Stimulated activated CD4-positive, alpha-beta T cell treated with anti-CD3 and anti-CD28 coated beads, Interleukin-15, amount 100 ng/mL, for 1 hour (primary cell): ENCODE data around the gene ADGRV1.

Experiments
- DNase-seq, 2 donors: peaks; one replicate each; pipeline ENCODE4 v3.0.0-alpha.2; 2020; ENCODE audit warnings: low read depth in 1 of 2, low spot score in 1 of 2

The ADGRV1 gene

DNA sequence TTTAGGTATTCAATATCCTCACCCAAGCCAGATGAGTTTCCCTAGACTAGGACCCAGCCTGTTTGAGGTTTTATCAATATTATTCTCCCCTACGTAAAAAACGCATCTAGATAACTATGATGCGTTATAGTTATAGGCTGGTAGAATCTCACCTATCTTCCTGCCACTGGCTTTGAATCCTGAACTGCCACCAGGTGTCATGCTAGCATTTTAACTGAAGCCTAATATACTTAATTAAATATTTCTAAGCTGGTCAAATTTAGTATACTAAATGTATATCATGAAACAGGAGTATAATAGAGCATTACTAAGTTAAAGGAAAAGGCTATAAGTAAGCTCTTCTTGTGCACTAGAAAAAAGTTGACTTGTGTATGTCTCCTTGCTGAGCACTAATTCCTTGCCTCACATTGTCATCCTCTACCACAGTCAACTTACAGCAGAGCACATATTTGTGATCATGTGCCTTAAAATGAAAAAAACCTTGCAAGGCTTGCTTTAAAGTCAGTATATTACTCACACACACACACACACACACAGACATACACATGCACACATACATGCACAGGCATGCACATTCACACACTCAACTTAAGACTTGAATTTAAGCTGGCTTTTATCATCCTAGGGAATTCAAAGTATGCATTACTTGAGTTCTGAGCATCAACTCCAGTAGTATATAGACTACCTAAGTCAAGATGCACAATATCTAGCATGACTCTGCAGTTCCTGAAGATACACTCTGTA is 303.4 kb downstream of the ADGRV1 start:
- DNase-seq: no peak

DNA sequence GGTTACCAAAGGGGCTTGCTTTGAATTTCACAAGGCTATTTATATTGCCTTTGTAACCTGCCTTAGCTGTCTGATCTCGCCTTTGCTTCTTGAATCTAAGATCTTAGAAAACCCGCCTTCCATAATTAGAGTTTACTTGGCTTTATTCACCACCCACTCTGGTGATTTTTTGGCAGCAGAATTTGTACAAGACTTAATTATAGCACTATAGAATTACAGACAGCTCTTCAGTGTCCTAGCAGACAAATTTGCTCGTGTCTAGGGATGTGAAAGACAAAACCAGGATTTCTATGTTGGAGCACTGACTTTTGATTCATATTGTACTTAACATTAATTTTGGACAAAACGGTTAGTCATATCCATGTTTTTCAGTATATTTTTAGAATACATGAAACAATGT is 306.6 kb downstream of the ADGRV1 start:
- no peak for DNase-seq

DNA sequence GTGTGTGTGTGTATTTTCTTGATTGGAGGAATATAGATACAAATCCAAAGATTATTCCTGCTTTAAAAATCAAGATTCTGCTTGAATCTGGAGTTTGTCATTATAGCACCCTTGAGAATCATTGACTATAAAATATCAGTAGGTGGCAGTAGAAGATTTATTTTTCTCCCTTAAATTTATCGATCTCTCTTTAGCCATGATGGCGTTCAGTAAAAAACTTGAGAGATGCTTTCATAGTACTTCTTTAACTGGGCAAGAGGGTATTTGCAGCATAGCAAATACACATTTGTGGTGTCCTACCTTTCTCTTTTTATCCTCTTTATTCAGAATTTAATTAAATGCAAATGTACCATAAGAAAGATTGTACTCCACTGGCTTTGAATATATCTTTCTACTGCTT is 307.7 kb downstream of the ADGRV1 start:
- DNase-seq: no peak

DNA sequence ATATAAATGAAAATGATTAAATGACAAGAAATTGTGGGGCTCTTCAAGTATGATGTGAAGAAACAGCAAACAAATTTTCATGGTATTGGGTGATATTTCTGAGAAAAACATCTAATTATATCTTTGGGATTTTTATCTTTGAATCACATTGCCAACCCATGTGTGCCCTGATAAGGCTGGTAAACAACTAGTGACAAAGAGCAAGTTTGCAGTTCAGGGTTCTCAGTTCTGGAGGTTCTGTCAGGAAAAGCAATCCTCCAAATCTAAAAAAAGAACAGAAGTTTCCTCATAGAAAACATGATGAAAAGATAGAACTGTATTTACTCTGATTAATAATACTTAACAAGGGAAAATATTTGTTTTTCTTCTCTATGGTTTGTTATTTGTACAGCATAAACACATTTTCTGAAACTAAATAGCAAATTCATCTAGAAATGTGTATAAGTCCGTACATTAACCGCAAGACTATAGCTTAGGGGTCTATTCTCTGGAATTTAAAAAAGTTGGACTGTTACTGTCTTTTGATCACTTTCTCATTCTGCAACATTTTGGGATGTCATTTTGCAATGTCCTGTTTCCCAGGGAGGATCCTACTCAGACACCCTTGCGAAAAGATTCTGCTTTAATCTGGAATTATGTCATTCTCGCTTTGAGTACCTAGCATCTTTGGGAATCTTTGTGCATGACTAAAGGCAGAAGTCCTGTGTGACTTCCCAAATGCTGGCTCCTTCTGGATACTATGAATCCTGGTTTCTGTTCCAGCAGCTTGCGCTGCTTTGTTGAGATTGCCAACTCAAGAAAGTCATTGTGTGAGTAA is 308.5 kb downstream of the ADGRV1 start:
- no peak for DNase-seq

DNA sequence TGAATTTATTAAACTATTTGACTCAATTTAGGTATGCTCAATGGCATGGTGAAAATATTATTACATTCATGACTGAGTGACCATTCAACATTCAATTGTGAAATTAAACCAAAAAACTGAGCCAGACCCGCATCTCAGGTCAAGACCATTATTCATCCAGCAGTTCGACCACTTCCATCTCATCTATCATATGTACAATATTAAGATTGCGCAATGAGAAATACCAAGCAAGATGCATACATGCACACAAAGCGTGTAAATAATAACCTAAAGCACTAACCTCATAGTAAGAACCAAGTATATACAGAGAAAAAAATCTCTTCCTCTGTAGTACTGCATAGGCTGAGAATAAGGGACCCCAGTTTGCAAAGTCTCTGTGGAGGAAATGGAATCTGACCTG is 310.2 kb downstream of the ADGRV1 start:
- DNase-seq: no peak

DNA sequence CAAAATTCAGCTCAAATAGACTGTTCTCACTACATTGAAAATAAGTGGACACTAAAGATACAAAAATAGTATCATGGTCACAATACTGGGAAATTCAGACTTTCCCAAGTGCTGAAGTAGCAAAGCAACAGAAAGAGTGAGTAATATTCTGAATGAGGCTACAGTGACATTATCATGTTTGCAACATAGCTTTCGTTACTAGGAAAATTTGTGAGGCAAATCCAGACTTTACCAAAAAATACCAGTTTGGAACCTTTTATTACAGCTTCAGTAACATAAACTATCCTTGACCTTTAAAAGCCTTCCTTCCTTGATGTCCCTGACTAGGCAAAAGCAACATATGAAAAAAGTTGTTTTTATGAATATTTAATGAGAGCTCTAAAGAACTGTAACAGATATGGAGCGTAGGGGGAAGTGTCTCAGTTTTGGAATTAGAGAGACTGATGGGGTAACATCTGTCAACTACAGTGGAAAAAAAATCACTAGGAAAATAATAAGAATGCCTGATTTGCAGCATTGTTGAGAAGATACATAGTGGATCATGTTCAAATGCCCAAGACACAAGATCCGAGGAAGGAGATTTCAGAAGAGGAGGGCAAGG is 312.9 kb downstream of the ADGRV1 start:
- no peak for DNase-seq

DNA sequence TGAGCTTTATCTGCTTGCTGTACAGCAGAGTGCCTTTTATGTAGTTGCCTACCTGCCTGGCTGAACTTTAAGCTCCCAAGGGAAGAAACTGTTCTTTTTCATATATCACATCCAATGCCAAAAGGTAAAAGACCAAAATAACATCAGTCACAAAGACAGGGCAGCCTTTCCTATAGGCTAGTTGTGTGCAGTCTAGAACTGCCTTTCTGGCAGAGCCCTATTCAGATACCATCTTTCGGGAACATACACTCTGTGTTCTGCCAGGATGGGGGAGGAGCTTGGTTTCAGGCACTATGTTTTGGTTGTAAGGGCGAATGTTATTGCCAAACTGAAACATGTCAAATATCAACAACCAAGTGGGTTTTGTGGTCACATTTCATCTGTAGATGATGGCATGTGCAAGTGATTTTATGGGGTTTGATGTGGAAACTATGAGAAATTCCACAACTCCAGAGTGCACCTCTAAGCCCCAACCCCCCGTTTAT is 314.5 kb downstream of the ADGRV1 start:
- DNase-seq: no peak

DNA sequence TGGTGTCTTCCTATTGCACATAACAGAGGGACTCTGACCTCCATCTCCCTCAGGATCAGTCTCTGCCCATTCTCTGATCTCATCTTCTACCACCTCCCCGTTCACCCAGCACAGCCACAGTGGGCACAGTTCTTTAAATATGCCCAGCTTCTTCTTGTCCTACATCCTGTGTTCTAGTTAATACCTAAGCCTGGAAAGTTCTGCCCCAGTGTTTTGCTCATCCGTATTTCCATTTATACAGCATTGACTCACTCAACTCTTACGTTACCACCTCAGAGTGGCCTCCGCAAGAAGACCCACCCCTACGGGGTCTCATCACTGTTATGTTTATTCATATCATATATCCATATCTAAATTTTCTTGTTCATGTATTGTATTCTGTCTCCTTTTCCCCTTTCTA is 315.5 kb downstream of the ADGRV1 start:
- no peak for DNase-seq

DNA sequence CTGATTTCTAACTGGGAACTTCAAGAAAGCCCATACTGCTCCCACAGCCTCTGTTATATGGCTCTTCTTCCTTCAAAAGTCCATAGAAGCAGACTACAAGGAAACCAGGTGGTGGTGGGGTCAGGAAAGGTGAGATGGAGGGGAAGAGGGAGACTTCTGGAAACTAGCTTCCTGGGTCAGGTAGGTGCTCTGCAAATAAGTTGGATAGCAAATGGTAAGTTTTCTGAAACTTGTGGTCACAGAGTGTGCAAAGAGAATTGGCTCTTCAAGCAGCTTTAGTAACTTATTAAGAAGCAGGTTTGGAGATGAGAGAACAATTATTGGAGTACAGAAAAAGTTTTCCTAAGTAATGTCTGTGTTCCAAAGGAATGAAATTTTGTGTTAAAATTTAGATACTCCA is 316.9 kb downstream of the ADGRV1 start:
- no peak for DNase-seq

DNA sequence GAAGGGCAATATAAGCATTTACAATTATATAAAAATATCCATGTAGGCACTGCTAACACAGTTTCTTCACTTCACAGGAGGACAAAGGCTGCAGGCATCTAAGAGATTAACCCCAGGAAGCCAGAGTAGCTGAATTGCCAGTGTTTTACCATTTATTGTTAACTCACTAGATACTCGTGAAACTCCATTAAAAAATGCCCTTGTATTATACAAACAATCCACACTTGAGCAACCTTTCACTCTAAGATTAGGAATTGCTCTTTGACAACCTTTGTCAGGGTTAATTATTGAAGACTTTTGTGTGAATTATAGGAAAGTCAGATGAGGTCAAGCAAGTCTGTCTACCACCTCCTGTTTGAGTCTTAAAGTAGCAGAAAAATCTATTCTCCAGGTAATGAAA is 317.8 kb downstream of the ADGRV1 start:
- no peak for DNase-seq

DNA sequence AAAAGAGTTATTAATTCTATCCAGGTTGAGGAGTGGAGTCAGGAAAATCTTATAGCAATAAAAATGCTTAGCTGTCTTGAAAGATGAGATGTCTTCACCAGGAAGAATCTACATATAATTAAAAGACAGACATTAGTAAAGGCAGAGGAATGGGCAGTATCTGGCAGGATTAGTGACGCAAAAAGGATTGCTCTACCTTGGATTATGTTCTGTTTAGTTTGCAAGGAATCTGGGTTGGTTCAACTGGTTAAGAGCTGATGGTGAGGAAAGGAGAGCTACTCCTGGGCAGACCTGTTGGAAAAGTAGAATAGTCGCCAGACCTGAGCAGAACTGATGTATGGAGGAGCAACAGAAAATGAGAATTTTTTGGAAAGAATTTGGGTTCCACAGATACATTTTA is 318.5 kb downstream of the ADGRV1 start:
- DNase-seq: no peak

DNA sequence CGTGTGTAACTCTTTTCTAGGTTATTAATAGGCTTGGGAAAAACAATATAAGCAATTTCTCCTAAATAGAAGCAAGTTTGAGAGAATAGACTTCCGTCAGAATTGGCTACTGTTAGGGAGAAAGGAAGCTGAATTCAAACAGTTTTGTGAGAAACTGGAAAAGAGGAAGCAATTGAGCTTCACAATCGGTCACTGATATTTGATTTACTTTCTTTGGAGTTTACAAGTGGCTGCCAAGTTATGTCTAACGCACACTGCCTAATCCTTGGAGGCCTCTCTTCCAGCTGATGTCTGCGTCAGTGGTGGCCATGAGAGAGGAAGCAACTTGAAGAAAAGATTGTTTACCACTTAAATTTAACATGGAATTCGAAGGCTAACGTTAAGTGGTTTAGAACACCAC is 319.5 kb downstream of the ADGRV1 start:
- no peak for DNase-seq

DNA sequence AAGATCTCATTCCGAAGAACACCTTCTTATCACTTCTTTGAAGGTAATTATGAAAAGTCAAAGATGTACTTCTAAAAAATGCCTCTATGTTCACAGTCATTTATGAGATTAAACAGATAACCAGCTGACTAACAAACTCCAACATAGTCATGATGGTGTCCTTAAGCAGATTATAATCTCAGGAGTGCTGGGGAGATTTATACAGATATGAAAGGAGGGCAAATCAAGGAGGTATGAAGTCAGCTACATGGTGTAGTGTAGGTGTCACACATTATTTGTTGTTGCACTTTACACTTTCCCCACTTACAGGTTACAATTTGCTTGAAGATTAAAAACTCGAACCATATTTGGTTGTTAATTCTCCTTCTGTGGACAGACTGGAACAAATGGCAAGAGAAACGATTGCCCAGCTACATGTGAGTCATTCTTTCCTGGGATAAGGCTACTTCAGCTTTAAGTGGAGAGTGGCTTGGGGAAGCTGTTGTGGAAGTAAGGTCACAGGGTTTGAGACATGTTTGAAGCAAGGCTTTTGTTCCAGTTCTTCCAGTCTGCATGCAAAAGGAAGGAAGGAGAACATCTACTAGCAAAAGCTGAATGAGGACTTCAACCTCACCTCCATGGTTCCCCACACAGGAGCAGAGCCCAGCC is 320.1 kb downstream of the ADGRV1 start:
- no peak for DNase-seq

DNA sequence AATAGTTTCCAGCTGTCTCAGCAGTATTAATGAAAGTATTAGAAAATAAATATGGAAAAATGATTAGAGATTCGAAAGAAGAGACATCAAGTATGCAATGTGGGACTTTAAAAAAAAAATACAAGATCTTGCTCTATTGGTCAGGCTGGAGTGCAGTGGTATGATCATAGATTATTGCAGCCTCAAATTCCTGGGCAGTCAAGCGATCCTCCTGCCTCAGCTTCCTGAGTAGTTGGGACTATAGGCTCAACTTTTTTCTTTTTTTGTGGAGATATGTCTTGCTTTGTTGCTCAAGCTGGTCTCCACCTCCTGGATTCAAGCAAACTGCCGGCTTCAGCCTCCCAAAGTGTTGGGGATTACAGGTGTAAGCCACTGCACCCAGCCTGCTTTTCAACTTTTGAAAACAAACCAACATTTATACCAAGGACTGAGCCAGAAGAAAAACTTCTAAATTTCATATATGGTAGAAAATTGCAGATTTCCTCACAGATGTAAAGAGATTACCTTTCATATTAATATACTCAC is 323.1 kb downstream of the ADGRV1 start:
- DNase-seq: no peak

DNA sequence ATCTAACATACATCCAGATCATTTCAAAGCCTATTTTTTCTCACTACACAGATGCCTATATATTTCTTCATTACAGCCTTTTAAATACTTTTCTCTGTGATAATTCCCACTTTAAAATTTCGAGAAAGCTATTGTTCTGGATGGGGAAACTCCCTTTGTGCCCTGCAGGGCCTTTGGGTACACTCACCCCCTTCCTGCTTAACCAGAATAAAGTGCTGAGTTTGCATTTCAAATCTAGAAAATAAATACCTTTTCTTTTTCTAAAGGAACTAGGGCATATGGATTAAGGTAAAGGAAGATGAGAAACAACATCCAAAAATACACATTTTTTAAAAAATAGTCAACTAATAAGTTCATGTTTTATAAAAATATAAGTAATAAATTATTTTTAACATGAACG is 323.9 kb downstream of the ADGRV1 start:
- no peak for DNase-seq

DNA sequence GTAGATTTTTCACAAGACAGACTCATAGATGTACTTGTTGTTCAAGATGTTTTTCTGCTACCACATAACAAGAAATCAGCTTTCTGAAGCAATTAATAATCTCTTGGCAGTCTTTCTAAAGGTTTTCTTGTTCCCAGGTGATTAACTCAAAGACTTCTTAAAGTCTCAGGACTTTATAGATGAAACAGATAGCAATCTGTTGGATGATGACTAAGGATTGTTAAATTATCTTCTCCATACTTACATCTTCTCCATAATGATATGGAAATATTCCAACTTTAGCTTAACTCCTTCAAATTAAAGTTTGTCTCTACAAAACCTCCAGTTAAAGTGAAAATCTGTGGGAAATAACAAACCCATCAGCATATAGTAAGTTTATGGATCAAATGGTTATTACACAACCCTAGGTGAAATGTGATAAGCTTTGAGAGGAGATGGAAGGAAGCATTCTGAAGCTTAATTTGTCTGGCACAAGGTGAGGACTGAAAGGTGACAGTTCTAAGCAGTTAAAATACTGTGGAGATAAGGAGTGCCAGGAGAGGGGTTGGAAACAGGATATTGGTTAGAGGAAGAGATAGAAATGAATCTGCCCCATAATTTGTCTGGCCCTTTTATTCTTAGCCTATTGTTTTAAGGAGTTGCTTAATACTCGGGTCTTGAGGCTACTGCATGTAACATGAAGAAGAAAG is 326.7 kb downstream of the ADGRV1 start:
- no peak for DNase-seq

DNA sequence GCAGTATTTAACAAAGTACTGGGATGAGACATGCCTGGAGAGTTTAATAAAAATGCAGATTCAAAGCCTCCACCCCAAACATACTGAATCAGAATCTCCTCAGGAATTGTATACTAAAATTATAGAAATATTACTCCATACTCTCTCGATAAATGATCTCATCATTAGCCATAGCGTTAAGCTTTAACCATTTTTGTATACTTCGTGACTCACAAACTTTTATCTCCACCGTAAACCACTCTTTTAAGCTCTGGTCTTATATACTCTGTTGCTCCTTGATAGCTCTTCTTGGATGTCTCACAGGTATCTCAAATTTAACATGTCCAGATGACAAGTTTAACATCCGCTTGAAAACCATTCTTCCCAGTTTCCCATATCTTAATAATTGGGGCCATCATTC is 327.8 kb downstream of the ADGRV1 start:
- DNase-seq: no peak

DNA sequence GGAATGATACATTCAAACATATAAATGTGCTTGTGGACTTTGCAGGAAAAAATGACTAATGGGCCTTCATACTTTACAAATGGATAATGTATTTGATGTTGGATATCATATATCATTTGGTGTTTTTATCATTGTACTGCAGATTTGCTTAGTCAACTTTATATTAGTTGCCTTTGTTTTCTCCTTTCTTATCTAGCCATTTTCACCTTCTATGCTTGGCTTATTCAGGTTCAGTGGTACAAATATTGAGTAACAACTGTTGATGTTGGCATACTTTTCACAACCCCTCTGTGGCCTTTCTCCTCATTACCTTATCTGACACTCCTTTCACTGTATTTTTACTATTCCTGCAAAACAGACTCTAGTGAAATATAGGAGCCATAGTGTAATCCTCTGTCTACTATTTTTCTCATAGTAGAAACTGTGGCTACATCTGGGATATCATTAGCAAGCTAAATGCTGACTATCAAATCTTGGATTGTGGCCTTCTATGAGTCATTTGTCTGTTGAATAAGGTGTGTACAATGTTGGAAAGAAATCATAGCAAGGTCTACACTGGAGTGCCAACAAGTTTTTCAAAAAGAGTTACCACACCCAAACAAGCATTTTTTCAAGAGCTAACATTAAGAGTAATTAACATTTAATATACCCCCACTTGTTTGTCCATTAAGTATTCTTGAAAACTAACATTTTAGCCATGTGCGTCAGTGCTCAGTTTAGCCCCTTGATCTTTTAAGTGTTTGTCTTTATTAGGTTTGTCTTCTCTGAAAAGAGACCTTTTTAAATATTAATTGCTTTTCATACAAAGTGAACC is 330.1 kb downstream of the ADGRV1 start:
- no peak for DNase-seq

DNA sequence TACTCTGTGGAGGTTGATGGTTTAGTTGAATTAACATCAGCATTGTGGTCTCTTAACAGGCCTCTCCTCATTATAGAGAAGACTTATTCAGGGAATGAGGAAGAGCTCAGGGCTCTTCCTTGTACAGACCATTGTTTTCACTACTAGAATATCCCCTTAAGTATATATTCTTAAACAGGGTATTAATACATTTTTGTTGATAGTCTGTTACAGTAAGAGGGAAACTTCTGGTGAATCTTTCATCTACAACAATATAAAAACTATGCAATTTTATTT is 330.7 kb downstream of the ADGRV1 start:
- DNase-seq: no peak

DNA sequence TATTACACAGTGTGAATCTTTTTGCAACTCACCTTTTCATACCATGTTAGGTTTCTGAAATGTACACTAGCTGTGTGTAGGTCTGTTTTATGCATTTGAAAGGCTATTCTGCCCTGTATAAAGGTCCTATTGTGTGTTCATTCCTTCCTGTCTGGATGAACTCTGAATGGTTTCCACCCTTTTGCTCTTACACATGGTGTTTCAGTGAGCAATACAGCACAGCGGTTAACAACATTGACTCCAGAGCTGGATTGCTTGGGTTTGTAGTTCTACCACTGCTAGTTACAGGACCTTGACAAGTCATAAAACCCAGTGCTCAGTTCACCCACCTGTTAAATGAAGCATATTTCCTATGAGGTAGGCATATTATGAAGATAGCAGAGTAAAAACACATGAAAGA is 331.6 kb downstream of the ADGRV1 start:
- DNase-seq: no peak
